Measurements from ENCODE around the gene NGRN.
"Not testable (repeated sequence)": the region's sequence is repeated elsewhere in the genome, so short reads cannot be mapped to it uniquely, and the experiment has no call there.

Gene NGRN

DNA sequence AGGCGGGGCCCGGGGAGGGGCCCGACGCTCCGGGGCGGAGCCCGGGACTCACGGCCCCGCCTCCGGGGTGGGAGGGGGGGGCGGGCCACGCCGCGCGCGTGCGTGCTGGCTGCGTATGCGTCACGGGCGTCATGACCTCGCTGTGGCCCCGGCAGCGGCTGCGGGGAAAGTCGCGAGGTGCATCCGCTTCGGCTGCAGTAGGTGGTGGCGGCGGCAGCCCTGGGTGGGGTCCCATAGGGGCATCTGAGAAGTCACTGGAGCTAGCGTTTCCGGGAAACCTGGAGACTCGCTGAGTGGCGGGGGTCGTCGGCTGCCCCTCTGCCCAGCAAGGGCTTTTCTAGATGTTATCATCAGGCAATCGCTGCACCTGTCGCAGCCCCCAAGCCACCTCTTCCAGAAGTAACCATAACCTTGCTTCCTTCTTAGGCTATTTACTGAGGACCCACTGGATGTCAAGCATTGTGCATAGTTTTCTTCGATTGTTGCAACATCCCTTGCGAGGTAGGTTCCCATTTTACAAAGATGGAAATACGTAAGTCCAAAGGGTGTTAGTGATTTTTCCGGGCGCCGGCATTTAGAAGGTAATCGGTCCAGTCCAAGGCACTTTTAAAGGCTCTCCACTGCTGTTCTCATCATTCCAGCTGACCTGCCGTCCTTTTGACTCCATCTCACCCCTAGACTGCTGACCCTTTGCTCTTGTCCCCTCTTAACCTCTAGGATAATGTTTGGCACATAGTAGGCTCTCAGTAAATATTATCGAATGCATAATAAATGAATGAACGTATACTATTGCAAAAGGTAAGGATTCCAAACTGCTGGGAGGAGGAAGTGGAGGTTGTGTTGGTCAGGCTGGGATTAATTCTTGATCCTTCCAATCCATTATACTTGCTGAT, 31.1 kb upstream of the NGRN start, which contains the start of gene GDPGP1:
Gene GDPGP1 (plus strand): TSS at position 114 of the 893 bp plus-strand sequence. CDS start 6,700 bp downstream, outside the sequence.
- no peak for DNase-seq

DNA sequence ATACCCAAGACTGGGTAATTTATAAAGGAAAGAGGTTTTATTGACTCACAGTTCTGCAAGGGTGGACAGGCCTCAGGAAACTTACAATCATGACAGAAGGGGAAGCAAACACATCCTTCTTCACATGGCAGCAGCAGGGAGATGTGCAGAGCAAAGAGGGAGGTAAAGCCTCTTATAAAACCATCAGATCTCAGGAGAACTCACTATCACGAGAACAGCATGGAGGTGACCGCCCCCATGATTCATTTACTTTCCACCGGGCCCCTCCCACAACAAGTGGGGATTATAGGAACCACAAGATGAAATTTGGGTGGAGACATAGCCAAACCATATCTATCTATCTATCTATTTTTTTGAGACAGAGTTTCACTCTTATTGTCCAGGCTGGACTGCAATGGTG, 26.1 kb upstream of the NGRN start:
- DNase-seq = no peak

DNA sequence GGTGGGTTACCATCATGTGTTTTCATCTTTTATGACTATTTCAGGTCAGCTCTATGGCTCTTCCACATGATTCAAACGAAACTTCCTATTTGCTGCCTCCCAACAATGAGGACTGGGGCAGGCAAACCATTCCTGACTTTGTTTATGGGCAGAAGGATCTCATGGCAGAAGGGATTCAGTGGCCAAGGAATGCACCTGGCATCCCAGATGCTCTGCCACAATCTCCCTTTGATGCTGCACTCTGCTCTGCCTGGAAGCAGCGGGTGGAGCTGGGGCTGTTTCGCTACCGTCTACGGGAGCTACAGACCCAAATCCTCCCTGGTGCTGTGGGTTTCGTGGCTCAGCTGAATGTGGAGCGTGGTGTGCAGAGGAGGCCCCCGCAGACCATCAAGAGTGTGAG, 24.6 kb upstream of the NGRN start:
- DNase-seq = no peak

DNA sequence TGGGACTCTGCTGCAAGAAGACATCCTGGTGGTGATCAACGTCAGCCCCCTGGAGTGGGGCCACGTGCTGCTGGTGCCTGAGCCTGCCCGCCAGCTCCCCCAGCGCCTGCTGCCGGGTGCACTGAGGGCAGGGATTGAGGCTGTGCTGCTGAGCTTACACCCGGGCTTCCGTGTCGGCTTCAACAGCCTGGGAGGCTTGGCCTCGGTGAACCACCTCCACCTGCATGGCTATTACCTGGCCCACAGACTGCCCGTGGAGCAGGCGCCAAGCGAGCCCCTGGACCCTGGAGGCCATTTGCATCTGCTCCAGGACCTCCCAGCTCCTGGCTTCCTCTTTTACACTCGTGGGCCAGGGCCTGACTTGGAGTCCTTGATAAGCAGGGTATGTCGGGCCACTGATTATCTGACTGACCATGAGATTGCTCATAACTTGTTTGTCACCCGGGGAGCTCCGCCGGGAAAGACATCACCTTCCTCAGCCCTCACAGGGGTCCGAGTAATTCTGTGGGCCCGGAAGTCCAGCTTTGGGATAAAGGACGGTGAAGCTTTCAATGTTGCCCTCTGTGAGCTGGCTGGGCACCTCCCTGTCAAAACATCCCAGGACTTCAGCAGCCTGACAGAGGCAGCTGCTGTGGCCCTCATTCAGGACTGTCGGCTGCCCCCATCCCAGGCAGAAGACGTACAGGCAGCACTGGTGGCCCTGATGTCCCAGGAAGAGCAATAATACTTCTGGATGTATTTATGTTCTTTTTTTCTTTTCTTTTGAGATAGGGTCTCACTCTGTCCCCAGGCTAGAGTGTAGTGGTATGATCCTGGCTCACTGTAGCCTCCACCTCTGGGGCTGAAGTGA, 23.9 kb upstream of the NGRN start:
- no peak for DNase-seq

DNA sequence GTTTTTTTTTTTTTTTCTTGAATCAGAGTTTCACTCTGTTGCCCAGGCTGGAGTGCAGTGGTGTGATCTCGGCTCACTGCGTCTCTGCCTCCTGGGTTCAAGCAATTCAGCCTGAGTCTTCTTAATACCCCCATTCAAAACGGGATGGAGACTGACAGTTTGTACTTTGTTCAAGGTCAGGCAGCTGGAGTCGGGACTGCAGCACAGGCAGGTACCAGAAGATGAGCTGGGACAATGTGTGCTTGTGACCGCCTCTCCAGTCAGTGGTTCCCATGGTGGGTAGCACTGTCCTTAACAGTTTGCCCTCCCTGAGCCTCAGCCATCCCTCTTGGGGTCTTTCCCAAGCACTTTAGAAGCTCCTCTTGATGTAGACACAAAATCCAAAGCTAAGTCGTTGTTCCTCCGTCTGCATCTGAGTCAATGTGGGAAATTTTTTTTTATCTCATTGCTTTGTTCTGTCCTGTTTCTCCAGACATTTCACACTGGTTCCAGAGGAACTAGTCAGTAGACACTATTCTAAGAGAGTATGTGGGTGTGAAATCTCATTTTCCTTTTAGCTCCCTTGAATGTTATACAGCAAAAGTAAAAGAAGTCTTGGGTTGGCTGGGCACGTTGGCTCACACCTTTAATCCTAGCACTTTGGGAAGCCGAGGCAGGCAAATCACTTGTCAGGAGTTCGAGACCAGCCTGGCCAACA, 21.4 kb upstream of the NGRN start:
- no peak for DNase-seq

DNA sequence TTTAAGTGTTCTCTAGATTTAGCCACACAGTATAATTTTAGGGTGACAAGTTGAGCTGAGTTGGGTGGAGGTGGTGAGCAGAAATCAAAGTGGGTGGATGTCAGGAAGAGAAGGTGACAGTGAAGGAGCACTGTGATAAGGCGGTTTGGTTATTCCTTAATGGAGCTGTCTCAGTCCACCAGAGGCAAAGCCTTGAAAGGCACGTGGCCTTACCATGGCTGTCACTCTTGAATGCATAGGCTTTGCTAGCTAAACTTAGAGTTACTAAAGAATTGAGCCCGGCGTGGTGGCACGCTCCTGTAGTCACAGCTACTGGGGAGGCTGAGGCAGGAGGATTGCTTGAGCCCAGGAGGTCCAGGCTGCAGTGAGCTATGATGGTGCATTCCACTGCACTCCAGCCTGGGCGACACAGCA, 16.7 kb upstream of the NGRN start:
- DNase-seq = no peak

DNA sequence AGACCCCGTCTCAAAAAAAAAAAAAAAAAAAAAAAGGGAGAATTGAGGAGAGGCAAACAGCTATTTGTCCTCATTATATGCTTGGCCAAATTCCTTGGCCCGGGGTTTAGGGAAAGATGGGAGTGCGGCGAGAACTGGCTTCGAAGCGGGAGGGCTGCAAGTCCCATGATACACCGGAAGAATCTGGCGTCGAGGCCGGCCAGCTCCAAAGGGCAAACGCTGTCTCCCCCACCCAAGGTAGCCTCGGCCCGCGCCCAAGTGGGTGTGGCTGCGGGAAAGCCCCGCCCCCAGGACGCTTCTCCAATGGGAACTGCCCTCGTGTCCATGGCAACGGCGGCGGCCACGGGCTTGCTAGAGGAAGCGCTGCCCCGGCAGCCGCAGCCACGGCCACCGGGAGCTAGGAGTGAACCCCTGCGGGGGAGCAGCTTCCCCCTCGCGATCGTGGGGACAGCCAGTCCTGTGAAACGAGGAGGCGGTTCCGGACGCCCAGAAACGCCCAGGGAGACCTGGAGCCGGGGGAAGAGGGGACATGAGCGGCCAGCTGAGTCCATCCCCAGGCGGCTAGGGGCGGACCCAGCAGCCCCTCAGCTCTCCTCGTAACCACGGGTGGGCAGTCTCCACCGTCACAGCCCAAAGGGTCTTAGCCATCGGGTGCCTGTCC, 16.1 kb upstream of the NGRN start, which contains the start of gene TTLL13:
Gene TTLL13 (plus strand): TSS at position 354 of the 661 bp plus-strand sequence. CDS start 1,075 bp downstream, outside the sequence.
- DNase-seq = peak; percentile 93

DNA sequence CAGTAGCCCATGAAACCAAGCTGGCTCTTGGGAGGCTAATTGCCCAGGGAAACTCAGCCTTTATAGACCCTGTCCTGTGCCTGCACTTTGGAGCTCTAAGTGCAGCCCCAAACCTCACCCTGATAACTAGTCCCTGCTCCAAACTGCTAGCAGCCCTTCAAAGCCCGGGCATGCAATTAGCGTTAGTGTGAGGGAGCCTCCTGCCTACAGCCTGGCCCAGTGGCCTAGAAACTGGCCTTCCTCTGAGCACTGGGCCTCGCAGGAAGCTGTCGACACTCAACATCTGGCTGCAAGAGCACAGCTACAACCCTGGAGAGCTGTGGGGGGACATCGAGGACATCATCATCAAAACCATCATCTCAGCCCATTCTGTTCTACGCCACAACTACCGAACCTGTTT, 7.7 kb upstream of the NGRN start:
- no peak for DNase-seq

DNA sequence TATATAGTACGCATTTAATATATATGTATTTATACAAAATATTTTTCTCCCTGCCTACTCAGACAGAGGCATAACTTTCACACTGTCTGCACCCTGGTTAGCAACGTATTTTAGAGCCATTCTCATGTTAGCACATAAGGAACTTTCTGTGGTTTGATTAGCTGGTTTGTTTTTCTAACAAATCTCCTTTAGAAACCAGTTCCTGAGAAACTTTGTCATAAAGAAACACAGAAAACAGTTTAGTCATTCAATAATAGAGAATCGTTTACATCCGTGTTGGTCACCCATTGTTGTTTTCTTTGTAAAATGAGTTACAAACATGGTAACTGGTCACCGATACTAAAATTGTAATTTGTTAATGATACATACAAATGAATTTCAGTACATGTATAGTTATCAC, 5.9 kb upstream of the NGRN start:
- DNase-seq = no peak

DNA sequence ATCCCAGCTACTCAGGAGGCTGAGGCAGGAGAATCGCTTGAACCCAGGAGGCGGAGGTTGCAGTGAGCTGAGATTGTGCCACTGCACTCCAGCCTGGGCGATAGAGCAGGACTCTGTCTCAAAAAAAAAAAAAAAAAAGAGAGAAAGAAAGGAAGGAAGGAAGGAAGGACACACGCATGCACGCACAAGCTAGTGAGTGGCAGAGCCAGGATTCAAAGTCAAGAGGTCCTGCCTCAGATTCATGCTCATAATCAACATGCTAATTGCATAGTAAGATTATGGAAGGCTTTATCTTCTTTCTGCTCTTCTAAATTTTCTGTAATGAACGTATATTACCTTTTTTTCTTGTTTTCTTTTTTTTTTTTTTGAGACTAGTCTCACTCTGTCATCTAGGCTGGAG, 4.7 kb upstream of the NGRN start:
- DNase-seq = not testable (repeated sequence)

DNA sequence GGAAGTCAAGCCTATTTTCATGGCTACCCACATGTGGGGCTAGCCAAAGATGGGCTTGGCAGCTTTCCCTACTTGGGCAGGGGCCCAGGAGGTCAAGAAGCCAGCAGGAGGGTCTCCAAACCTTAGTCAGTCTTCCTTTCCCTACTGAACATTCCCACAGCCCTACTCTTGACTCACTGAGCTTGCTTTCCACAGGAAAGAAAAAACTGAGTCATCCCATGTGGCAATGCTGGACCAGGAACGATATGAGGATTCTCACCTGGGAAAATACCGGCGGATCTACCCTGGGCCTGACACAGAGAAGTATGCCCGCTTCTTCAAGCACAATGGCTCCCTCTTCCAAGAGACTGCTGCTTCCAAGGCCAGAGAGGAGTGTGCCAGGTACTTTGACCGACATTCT, 3.7 kb upstream of the NGRN start:
- no peak for DNase-seq

DNA sequence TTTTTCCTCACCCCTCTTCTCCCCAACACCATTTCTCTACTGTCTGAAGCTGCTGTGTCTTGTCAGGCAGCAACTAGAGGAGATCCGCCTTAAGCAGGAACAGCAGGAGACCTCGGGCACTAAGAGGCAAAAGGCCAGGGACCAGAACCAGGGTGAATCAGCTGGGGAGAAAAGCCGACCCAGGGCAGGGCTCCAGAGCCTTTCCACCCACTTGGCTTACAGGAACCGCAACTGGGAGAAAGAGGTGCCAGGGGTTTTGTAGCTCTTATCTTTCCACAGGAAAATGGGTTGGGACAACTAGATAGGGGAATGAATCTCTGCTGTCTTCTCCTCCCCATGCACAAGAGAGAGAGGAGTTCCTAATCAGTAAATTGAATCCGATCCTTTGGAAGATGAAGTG, 3.0 kb upstream of the NGRN start:
- no peak for DNase-seq

DNA sequence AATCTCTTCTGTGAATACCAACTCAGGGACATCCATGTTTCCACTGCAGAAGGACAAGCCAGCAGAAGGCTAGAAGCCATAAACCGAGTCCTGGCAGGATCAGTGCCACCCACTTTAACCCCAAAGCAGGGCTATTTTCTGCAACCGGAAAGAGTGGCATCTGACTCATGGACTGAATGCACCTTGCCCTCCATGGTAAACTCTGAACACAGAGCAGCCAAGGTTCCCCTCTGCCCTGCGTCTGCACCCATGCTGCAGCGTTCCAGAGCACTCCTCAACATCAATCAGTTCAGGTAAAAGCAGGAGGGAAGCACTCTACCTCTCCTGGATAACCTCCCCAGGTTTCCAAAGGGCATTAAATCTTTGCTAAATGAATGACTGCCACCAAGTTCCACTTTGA, 801 bp upstream of the NGRN start:
- no peak for DNase-seq

DNA sequence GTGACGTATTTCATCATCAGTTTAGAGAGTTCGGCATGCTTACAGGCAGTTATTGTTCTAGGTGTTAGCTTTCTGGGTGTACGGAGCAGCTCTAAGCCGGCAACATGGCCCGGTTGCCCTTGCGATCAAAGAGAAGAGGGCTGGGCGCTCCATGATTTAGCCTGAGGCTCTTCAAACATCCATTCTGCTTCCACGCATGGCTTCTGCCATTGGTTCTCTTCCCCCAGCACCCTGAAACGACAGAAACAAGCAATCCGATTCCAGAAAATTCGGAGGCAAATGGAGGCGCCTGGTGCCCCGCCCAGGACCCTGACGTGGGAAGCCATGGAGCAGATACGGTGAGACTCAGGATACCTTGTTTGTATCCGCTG, 574 bp downstream of the NGRN start:
- DNase-seq = peak; percentile 55

DNA sequence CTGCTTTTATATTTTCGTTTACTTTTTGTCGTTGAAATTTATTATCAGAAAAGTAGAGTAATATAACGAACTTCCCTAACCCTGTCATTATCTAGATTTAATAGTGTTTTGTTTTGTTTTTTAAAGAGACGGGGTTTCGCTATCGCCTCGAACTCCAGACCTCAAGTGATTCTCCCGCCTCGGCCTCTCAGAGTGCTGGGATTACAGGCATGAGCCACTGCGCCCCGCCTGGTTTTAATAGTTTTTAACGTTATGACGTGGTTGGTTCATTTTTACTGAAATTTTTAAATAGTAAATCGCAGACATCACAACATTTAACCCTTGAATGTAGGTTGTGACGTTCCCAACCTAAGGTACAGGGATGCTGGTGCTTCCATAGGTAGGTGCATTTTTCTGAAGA, 1.0 kb downstream of the NGRN start:
- DNase-seq = peak; percentile 37

DNA sequence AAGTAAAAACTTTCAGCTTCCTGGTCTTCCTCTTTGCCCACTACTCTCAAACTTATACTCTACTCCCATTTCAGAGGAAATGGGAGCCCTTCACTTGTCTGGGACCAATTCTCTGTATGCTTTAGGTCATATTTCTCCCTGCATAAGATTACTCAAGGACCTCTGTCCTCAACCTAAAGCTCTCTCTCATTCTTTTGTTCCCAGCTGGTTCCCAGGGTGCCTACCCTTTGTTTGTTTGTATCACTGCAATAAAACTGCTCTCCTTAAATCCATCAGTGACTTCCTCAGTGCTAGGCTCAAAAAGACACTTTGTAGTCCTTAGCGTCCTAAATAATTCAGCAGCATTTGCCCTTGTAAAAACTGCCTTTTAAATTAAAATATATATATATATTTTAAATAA, 2.9 kb downstream of the NGRN start:
- no peak for DNase-seq

DNA sequence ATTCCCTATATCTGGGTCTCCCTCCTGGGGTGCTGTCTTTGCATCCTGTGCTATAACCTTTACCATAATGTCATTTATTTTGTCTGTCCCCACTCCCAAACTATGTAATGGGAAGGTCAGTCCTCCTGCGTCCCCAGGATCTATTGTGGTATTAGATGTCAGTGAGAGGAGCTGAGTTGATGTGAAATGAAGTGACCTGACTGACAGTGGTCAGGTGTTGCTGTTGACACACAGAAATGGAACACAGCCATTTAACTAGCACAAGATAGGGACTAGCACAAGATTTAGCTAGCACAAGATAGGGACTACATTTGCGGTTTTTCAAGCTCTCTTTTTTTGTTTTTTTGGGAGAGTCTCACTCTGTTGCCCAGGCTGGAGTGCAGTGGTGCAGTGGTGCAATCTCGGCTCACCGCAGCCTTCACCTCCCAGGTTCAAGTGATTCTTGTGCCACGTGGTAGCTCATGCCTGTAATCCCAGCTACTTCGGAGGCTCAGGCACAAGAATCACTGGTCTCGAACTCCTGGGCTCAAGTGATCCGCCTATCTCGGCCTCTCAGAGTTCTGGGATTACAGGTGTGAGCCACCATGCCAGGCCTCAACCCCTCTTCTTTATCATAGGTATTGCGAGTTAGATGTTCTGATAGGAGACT, 5.2 kb downstream of the NGRN start:
- DNase-seq = no peak

DNA sequence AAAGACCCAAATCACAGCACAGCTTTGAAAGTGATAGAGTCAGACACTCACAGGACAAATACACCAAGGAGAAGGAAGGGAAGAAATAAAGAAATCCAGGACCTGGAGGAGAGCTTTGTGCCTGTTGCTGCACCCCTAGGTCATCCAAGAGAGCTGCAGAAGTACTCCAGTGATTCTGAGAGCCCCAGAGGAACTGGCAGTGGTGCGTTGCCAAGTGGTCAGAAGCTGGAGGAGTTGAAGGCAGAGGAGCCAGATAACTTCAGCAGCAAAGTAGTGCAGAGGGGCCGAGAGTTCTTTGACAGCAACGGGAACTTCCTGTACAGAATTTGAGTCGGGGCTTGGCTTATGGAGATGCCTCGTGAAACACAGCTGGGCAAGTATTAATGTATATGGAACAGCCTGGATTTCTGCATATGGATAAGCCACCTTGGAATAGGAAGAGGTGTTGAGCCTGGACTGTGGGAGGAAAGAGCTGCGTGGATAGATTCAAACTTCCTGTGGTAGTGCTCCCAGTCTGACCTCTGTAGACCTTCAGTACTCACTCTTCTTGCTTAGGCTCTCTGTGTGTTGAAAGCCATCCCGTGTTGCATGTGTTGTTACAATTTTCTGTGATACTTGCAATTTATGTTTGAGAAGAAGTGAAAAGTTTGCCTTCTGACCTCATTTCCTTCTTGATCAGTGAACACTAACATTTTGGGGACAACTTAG, 6.1 kb downstream of the NGRN start:
- no peak for DNase-seq

DNA sequence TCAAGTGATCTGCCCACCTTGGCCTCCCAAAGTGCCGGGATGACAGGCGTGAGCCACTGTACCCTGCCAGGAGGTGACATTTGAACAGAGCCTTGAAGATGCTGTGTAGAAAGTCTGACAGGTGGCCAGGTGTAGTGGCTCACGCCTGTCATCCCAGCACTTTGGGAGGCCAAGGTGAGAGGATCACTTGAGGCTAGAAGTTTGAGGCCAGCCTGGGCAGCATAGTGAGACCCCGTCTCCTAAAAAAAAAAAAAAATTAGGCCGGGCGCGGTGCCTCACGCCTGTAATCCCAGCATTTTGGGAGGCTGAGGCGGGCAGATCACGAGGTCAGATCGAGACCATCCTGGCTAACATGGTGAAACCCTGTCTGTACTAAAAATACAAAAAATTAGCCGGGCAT, 13.0 kb downstream of the NGRN start:
- DNase-seq = not testable (repeated sequence)

DNA sequence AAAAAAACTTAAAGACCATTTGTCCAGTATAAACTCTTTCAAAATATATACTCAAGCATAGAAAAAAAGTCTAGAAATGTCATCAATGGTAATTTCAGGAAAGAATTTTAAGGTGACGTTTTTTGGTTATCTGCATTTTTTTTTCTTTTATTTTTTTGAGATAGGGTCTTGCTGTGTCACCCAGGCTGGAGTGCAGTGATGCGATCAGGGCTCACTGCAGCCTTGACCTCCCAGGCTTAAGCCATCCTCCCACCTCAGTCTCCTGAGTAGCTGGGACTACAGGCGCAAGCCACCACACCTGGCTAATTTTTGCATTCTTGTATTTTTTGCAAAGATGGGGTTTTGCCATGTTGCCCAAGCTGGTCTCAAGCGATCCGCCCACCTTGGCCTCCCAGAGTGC, 15.3 kb downstream of the NGRN start:
- DNase-seq = not testable (repeated sequence)

DNA sequence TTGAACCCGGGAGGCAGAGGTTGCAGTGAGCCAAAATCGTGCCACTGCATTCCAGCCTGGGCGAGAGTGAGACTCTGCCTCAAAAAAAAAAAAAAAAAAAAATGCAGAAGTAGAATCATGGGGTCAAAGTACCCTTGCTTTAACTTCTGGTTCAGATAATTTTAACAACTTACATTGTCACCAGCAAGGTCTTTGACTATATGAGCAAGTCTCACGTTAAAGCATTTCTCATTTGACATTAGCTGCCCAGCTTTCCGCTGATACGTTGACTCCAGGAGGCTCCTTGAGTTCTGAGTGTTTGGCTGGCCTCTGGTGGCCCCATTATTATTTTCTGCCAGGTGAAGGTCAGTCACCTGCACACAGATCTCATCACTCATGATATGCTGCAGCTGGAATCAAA, 16.2 kb downstream of the NGRN start:
- DNase-seq = not testable (repeated sequence)
